ENCODE data around the gene AGBL1.

Gene AGBL1

GRCh38 chr15:86969364-86969763 is 889.7 kb downstream of the AGBL1 start:
- no peak for DNase-seq (ENCODE audit: low read depth in 1 of 2, low spot score in 1 of 2)
- Histone ChIP-seq H3K27me3 (ENCODE audit: insufficient read depth, poor library complexity, severe bottlenecking) (no peaks in the 10 kb centered on the region), H3K4me3 (replicated peaks; ENCODE audit: insufficient read depth, low read length) (no peak overlapping the region), H3K27ac (replicated peaks) (no peak overlapping the region)
- no peak for TF ChIP-seq GABPA (IDR thresholded peaks at IDR 0.05; ENCODE audit: low read depth)
- TF ChIP-seq SPI1 (IDR thresholded peaks at IDR 0.05; ENCODE audit: borderline replicate concordance, low read depth) = no peak
- no peak for TF ChIP-seq REST (IDR thresholded peaks at IDR 0.05; ENCODE audit: insufficient replicate concordance, low read depth)
- TF ChIP-seq CTCF (IDR thresholded peaks at IDR 0.05; ENCODE audit: insufficient read depth, low read length) = no peak

- H3K4me3 ChIP-seq (replicated peaks; ENCODE audit: insufficient read depth, low read length) = no peak overlapping the region
- H3K27me3 ChIP-seq (ENCODE audit: insufficient read depth, poor library complexity, severe bottlenecking) = no peaks in the 10 kb centered on the region
- DNase-seq (ENCODE audit: low read depth in 1 of 2, low spot score in 1 of 2) = no peak
- H3K27ac ChIP-seq (replicated peaks) = no peak overlapping the region
- no peak for TF ChIP-seq GABPA (IDR thresholded peaks at IDR 0.05; ENCODE audit: low read depth)
- TF ChIP-seq REST (IDR thresholded peaks at IDR 0.05; ENCODE audit: insufficient replicate concordance, low read depth) = no peak
- TF ChIP-seq CTCF (IDR thresholded peaks at IDR 0.05; ENCODE audit: insufficient read depth, low read length) = no peak
- no peak for TF ChIP-seq SPI1 (IDR thresholded peaks at IDR 0.05; ENCODE audit: borderline replicate concordance, low read depth)
- no peak for TF ChIP-seq POLR2AphosphoS5 (IDR thresholded peaks at IDR 0.05; ENCODE audit: low read depth)
Observed at GRCh38 chr15:86973284-86973844, 893.7 kb downstream of the AGBL1 start.

- no peak overlapping the region for H3K27ac ChIP-seq (replicated peaks)
Observed at GRCh38 chr15:86988033-86988432, 908.4 kb downstream of the AGBL1 start.

More at GRCh38 chr15:86988033-86988432, 908.4 kb downstream of the AGBL1 start:
- no peaks in the 10 kb centered on the region for H3K27me3 ChIP-seq (ENCODE audit: insufficient read depth, poor library complexity, severe bottlenecking)
- TF ChIP-seq REST (IDR thresholded peaks at IDR 0.05; ENCODE audit: insufficient replicate concordance, low read depth) (no peak), CTCF (IDR thresholded peaks at IDR 0.05; ENCODE audit: insufficient read depth, low read length) (no peak), GABPA (IDR thresholded peaks at IDR 0.05; ENCODE audit: low read depth) (no peak), SPI1 (IDR thresholded peaks at IDR 0.05; ENCODE audit: borderline replicate concordance, low read depth) (no peak), POLR2AphosphoS5 (IDR thresholded peaks at IDR 0.05; ENCODE audit: low read depth) (no peak)
- H3K4me3 ChIP-seq (replicated peaks; ENCODE audit: insufficient read depth, low read length) = no peak overlapping the region
- DNase-seq (ENCODE audit: low read depth in 1 of 2, low spot score in 1 of 2) = no peak

Measured in HL-60 (cell line).